Ovary (tissue), 3 donors: Measurements from ENCODE around the gene CFLAR.

Source experiments
- CTCF ChIP-seq, 3 donors: fragments of 450-650 bp in 2 of 3; fragments of 200-600 bp in 1 of 3; IDR thresholded peaks; one replicate each; pipeline versions ENCODE4 v1.5.1 to v1.8.0; 2016 to 2022; ENCODE audit warnings: antibody characterized with exemption in 3 of 3, mild to moderate bottlenecking in 1 of 3
- POLR2A ChIP-seq: fragments of 450-650 bp; IDR thresholded peaks from one replicate; pipeline ENCODE4 v1.6.1; 2017; ENCODE audit warnings: antibody characterized with exemption, mild to moderate bottlenecking, moderate library complexity
- donor health status: DM: no; HTN: no; CAD: no.

GRCh38 chr2:201111096-201111495 is 4.9 kb upstream of the CFLAR start:
- no peak for TF ChIP-seq CTCF (IDR thresholded peaks at IDR 0.05)
- no peak for TF ChIP-seq POLR2A
